Parathyroid adenoma (tissue), 2 donors: ENCODE data around the gene TM9SF2.
"Not testable (repeated sequence)": the region's sequence is repeated elsewhere in the genome, so short reads cannot be mapped to it uniquely, and the experiment has no call there.

Experiments
- H2AFZ ChIP-seq: fragments of 300-600 bp; sonication (generic); one replicate; pipeline ENCODE4 v1.7.0; 2017; ENCODE audit warnings: antibody characterized with exemption, mild to moderate bottlenecking
- H3K27ac ChIP-seq: fragments of 300-600 bp; sonication (generic); one replicate; pipeline ENCODE4 v1.7.0; 2017
- H3K27me3 ChIP-seq: fragments of 300-600 bp; sonication (generic); one replicate; pipeline ENCODE4 v1.7.0; 2017; ENCODE audit warnings: low read length; ENCODE audit not compliant: control insufficient read depth, insufficient read depth
- H3K36me3 ChIP-seq: fragments of 300-600 bp; sonication (generic); one replicate; pipeline ENCODE4 v1.7.0; 2017; ENCODE audit warnings: low read length; ENCODE audit not compliant: control insufficient read depth, insufficient read depth
- H3K4me1 ChIP-seq: fragments of 300-600 bp; sonication (generic); one replicate; pipeline ENCODE4 v1.7.0; 2017; ENCODE audit warnings: control low read depth
- H3K4me2 ChIP-seq: fragments of 300-600 bp; sonication (generic); one replicate; pipeline ENCODE4 v1.7.0; 2017; ENCODE audit warnings: low read length
- H3K4me3 ChIP-seq: fragments of 300-600 bp; sonication (generic); one replicate; pipeline ENCODE4 v1.7.0; 2017; ENCODE audit warnings: low read depth, low read length
- H3K79me2 ChIP-seq: fragments of 300-600 bp; sonication (generic); one replicate; pipeline ENCODE4 v1.7.0; 2017; ENCODE audit warnings: control low read depth
- H3K9ac ChIP-seq: fragments of 300-600 bp; sonication (generic); one replicate; pipeline ENCODE4 v1.7.0; 2017; ENCODE audit warnings: mild to moderate bottlenecking
- H3K9me3 ChIP-seq: fragments of 300-600 bp; sonication (generic); one replicate; pipeline ENCODE4 v1.7.0; 2017; ENCODE audit warnings: low read length; ENCODE audit not compliant: control insufficient read depth
- CTCF ChIP-seq: fragments of 300-600 bp; sonication (generic); IDR thresholded peaks from one replicate; pipeline ENCODE4 v1.7.0; 2017; ENCODE audit warnings: antibody characterized with exemption, mild to moderate bottlenecking
- donor health status: primary hyperparathyroidism.

The TM9SF2 gene

DNA sequence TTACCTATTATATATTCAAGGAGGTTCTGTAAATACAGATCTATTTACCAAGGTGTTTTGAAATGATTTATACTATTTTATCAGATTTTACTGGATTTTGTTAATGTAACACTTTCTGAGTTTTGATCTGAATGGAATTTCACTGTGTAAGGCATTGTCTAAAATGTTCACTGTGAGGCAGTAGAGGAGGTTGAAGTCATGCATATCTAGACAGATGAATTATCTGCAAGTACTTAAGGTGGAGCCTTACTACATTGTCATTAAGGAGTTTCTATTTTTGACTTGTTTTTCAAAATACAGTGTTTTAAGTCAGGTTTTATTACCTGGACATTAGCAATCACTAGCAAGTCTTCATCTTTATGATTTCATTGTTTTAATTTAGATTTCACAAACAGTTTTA is 62.1 kb downstream of the TM9SF2 start:
- Histone ChIP-seq H3K36me3 (no peaks in the 10 kb centered on the region), H2AFZ (no peak overlapping the region), H3K27me3 (no peaks in the 10 kb centered on the region), H3K79me2 (no peaks in the 10 kb centered on the region), H3K4me2 (no peak overlapping the region), H3K9ac (no peak overlapping the region), H3K9me3 (no peaks in the 10 kb centered on the region), H3K27ac (no peak overlapping the region), H3K4me1 (no peaks in the 10 kb centered on the region), H3K4me3 (no peak overlapping the region)
- TF ChIP-seq CTCF = no peak

GRCh38 chr13:99564386-99564785 is 63.1 kb downstream of the TM9SF2 start:
- no peak overlapping the region for H2AFZ ChIP-seq
- no peaks in the 10 kb centered on the region for H3K27me3 ChIP-seq
- H3K9me3 ChIP-seq = no peaks in the 10 kb centered on the region
- H3K27ac ChIP-seq = no peak overlapping the region
- H3K4me2 ChIP-seq = no peak overlapping the region
- H3K79me2 ChIP-seq = no peaks in the 10 kb centered on the region
- no peaks in the 10 kb centered on the region for H3K4me1 ChIP-seq
- H3K4me3 ChIP-seq = no peak overlapping the region
- no peaks in the 10 kb centered on the region for H3K36me3 ChIP-seq
- no peak overlapping the region for H3K9ac ChIP-seq
- no peak for TF ChIP-seq CTCF

DNA sequence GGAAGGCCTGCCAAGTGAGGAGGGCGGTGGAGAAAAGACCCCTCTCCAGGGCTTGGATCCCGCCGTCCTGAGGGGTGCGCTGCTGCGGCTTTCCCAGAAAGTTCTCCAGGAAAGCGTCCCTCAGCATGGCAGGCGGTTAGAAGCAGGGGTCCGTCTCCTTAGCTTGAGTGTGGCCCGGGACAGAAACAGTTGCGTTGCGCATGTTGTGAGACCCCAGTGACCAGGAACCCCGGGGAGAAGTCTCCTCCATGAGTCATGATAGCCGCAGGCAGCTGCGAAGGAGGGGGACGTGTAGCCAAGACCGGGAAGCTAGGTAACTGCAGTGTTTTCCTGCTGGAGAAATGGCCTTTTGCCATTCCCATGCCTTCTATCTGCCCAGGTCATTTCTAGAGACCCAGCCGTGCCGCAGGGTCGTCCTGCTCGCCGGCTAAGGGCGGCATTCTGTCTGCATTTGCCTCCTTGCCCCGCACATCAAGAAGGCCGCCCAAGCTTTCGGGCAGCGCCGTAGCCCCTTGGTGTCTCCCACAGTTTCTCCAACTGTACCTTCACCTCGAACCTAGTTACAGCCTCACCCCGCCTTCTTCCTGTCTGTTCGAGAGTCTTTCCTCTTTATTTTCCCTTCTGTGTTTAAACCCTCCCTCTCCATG is 64.3 kb downstream of the TM9SF2 start:
- no peak overlapping the region for H3K27ac ChIP-seq
- no peaks in the 10 kb centered on the region for H3K79me2 ChIP-seq
- H3K9me3 ChIP-seq = no peaks in the 10 kb centered on the region
- H3K27me3 ChIP-seq = no peaks in the 10 kb centered on the region
- H3K4me3 ChIP-seq = no peak overlapping the region
- no peak overlapping the region for H3K9ac ChIP-seq
- H3K4me2 ChIP-seq = no peak overlapping the region
- no peaks in the 10 kb centered on the region for H3K4me1 ChIP-seq
- H2AFZ ChIP-seq = no peak overlapping the region
- H3K36me3 ChIP-seq = no peaks in the 10 kb centered on the region
- no peak for TF ChIP-seq CTCF

- H3K4me2 ChIP-seq = no peak overlapping the region
- no peaks in the 10 kb centered on the region for H3K4me1 ChIP-seq
- no peak overlapping the region for H3K4me3 ChIP-seq
- H3K9ac ChIP-seq = no peak overlapping the region
- TF ChIP-seq CTCF = no peak
- H3K36me3 ChIP-seq = no peaks in the 10 kb centered on the region
- H2AFZ ChIP-seq = no peak overlapping the region
- no peaks in the 10 kb centered on the region for H3K9me3 ChIP-seq
- no peaks in the 10 kb centered on the region for H3K79me2 ChIP-seq
- H3K27ac ChIP-seq = no peak overlapping the region
- no peaks in the 10 kb centered on the region for H3K27me3 ChIP-seq
These were observed 65.1 kb downstream of the TM9SF2 start for GRCh38 chr13:99566125-99567083.

- H3K4me2 ChIP-seq, H3K27me3 ChIP-seq, H3K79me2 ChIP-seq, H3K36me3 ChIP-seq, H3K27ac ChIP-seq, H3K9me3 ChIP-seq, H3K4me3 ChIP-seq, H2AFZ ChIP-seq, H3K9ac ChIP-seq, H3K4me1 ChIP-seq: not testable (repeated sequence)
These were observed 67.6 kb downstream of the TM9SF2 start for GRCh38 chr13:99568901-99569300.
